ENCODE data around the gene EIF4G1. TPM values are rescaled to one million over a fixed set of nuclear protein-coding genes. Genes with fewer than 3 reads are reported as not detected.

Gene EIF4G1
- total and polyA plus RNA-seq, 10 of the 15 experiments (the other 5 are each of a cell fraction or from before 2014, with no cell fraction given), result 5.7 to 462 (median 237) TPM

DNA sequence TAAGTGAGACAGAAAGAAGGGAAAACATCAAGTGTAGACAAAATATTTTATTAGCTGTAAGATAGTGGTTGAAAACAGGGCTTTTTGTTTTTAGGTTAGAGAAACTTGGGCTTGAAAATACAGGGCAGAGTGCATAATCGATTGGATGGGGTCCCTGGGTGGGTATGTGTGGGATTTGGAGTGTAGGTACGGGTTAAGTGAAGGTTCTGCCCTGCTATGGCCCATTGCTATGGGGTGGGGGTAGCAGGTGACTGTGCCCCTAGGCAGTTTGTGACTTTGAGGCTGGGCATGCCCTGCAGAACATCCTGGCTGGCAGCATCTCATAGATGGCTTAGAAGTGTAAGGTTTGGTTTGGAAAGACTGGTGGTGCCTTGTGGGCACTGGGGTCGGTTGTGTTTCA lies 19.3 kb downstream of the EIF4G1 start:
- Histone ChIP-seq H3K4me2 (ENCODE audit: control insufficient read depth, insufficient read depth) (no peak overlapping the region), H3K36me3 (ENCODE audit: control insufficient read depth in 2 of 2, insufficient read depth in 2 of 2, low read length in 1 of 2) (peaks cover 29 to 36% of the 10 kb centered on the region in 2 experiments), H2AFZ (ENCODE audit: control insufficient read depth, low read depth, low read length) (no peak overlapping the region), H3K27me3 (replicated peaks in 1 of 2; ENCODE audit: control insufficient read depth in 2 of 2, insufficient read depth in 2 of 2, low read length in 1 of 2) (no peaks in the 10 kb centered on the region), H3K4me1 (ENCODE audit: control insufficient read depth, insufficient read depth, low read length) (peaks cover 8% of the 10 kb centered on the region), H3K9me3 (replicated peaks; ENCODE audit: control insufficient read depth, insufficient read depth, low read length) (no peaks in the 10 kb centered on the region), H3K9ac (ENCODE audit: control insufficient read depth, insufficient read depth, low read length) (no peak overlapping the region), H3K27ac (ENCODE audit: control insufficient read depth, insufficient read depth) (no peak overlapping the region), H4K20me1 (ENCODE audit: control insufficient read depth, insufficient read depth) (peaks cover 2% of the 10 kb centered on the region), H3K4me3 (no peak overlapping the region), H3K79me2 (ENCODE audit: control insufficient read depth, insufficient read depth, low read length) (no peaks in the 10 kb centered on the region)
- CTCF ChIA-PET, result no interaction called here
- ATAC-seq (no peak), DNase-seq (ENCODE audit: low read depth, low spot score) (no peak), FAIRE-seq (no peak)
- TF ChIP-seq CHD4 (IDR thresholded peaks at IDR 0.05), result no peak
- no peak for TF ChIP-seq SUPT20H (IDR thresholded peaks at IDR 0.05; ENCODE audit: borderline replicate concordance, control insufficient read depth, low read depth, low read length)
- TF ChIP-seq, protein P1, sequence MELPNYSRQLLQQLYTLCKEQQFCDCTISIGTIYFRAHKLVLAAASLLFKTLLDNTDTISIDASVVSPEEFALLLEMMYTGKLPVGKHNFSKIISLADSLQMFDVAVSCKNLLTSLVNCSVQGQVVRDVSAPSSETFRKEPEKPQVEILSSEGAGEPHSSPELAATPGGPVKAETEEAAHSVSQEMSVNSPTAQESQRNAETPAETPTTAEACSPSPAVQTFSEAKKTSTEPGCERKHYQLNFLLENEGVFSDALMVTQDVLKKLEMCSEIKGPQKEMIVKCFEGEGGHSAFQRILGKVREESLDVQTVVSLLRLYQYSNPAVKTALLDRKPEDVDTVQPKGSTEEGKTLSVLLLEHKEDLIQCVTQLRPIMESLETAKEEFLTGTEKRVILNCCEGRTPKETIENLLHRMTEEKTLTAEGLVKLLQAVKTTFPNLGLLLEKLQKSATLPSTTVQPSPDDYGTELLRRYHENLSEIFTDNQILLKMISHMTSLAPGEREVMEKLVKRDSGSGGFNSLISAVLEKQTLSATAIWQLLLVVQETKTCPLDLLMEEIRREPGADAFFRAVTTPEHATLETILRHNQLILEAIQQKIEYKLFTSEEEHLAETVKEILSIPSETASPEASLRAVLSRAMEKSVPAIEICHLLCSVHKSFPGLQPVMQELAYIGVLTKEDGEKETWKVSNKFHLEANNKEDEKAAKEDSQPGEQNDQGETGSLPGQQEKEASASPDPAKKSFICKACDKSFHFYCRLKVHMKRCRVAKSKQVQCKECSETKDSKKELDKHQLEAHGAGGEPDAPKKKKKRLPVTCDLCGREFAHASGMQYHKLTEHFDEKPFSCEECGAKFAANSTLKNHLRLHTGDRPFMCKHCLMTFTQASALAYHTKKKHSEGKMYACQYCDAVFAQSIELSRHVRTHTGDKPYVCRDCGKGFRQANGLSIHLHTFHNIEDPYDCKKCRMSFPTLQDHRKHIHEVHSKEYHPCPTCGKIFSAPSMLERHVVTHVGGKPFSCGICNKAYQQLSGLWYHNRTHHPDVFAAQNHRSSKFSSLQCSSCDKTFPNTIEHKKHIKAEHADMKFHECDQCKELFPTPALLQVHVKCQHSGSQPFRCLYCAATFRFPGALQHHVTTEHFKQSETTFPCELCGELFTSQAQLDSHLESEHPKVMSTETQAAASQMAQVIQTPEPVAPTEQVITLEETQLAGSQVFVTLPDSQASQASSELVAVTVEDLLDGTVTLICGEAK (IDR thresholded peaks at IDR 0.05; ENCODE audit: borderline replicate concordance), result no peak
- no peak for TF ChIP-seq ESRRA (IDR thresholded peaks at IDR 0.05; ENCODE audit: low read length)
- no peak for TF ChIP-seq ZNF24 (IDR thresholded peaks at IDR 0.05)
- TF ChIP-seq, protein P2, sequence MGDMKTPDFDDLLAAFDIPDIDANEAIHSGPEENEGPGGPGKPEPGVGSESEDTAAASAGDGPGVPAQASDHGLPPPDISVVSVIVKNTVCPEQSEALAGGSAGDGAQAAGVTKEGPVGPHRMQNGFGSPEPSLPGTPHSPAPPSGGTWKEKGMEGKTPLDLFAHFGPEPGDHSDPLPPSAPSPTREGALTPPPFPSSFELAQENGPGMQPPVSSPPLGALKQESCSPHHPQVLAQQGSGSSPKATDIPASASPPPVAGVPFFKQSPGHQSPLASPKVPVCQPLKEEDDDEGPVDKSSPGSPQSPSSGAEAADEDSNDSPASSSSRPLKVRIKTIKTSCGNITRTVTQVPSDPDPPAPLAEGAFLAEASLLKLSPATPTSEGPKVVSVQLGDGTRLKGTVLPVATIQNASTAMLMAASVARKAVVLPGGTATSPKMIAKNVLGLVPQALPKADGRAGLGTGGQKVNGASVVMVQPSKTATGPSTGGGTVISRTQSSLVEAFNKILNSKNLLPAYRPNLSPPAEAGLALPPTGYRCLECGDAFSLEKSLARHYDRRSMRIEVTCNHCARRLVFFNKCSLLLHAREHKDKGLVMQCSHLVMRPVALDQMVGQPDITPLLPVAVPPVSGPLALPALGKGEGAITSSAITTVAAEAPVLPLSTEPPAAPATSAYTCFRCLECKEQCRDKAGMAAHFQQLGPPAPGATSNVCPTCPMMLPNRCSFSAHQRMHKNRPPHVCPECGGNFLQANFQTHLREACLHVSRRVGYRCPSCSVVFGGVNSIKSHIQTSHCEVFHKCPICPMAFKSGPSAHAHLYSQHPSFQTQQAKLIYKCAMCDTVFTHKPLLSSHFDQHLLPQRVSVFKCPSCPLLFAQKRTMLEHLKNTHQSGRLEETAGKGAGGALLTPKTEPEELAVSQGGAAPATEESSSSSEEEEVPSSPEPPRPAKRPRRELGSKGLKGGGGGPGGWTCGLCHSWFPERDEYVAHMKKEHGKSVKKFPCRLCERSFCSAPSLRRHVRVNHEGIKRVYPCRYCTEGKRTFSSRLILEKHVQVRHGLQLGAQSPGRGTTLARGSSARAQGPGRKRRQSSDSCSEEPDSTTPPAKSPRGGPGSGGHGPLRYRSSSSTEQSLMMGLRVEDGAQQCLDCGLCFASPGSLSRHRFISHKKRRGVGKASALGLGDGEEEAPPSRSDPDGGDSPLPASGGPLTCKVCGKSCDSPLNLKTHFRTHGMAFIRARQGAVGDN (IDR thresholded peaks at IDR 0.05), result no peak
- no peak for TF ChIP-seq JUND (IDR thresholded peaks at IDR 0.05; ENCODE audit: low read depth, low read length)
- SMC1A ChIA-PET (ENCODE audit: uncharacterized antibody, unreplicated experiment), result no interaction called here
- in situ Hi-C loops (cut with MboI), result no loop called here
- BruUV-seq (replicated peaks), result no TSS peak
- WGBS (ENCODE audit: insufficient coverage, insufficient replicate concordance, low lambda C conversion rate, missing lambda C conversion rate), result 55% methylated on average over 3 of the region's 3 CpGs
- RAD21 ChIA-PET (ENCODE audit: unreplicated experiment), result no interaction called here
- intact Hi-C loops (cut with micrococcal nuclease; ENCODE audit: unreplicated experiment), result no loop called here
- POLR2A ChIA-PET, result no interaction called here
